SK-N-SH (cell line): ENCODE data around the gene EDARADD.

Experiments
- RAD21 ChIP-seq: IDR thresholded peaks from 2 replicates; pipeline ENCODE4 v1.6.1; 2012; ENCODE audit warnings: mild to moderate bottlenecking, low read length
- TAF1 ChIP-seq: IDR thresholded peaks from 2 replicates; pipeline ENCODE4 v1.6.1; 2012; ENCODE audit warnings: low read depth, mild to moderate bottlenecking, low read length, moderate library complexity, borderline replicate concordance
- TCF12 ChIP-seq: IDR thresholded peaks from 2 replicates; pipeline ENCODE4 v1.4.0; 2012
- TF ChIP-seq, protein P1 (sequence below): fragments of 150-350 bp; IDR thresholded peaks from 2 replicates; pipeline ENCODE4 v1.6.1; 2017; ENCODE audit warnings: antibody characterized with exemption, low read length, low read depth, borderline replicate concordance
- TF ChIP-seq, protein P2 (sequence below): fragments of 200-600 bp; sonication (generic); IDR thresholded peaks from 2 replicates; pipeline ENCODE4 v1.6.1; 2017; ENCODE audit warnings: antibody characterized with exemption, mild to moderate bottlenecking, moderate library complexity

DNA sequence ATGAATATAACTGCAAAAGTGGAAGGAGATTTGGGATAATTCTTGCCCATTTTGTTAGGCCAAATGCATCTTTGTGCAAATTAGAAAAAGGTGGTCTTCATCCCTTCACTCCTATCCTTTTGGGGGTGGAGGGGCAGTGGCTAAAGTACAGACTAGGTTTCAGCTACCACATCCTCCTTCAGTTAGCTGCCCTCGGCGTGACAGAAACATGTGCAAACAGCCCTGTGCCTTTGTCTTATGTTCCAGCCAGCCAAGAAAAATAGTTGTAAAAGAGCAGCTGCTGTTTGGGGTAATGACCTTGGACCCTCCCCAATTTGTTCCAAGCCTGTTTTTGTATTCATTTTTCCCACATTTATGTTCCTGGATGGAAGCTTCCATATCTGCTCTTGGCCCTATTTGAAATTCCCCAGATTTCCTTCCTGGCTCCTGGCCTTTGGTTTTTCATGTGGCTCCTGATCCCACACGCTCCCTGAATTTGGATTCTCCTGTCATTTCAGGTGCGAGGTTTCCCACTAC lies 121.4 kb downstream of the EDARADD start:
- TF ChIP-seq RAD21 (no peak), TCF12 (no peak), TAF1 (no peak)
- TF ChIP-seq, protein P1, sequence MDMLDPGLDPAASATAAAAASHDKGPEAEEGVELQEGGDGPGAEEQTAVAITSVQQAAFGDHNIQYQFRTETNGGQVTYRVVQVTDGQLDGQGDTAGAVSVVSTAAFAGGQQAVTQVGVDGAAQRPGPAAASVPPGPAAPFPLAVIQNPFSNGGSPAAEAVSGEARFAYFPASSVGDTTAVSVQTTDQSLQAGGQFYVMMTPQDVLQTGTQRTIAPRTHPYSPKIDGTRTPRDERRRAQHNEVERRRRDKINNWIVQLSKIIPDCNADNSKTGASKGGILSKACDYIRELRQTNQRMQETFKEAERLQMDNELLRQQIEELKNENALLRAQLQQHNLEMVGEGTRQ, result no peak
- TF ChIP-seq, protein P2, sequence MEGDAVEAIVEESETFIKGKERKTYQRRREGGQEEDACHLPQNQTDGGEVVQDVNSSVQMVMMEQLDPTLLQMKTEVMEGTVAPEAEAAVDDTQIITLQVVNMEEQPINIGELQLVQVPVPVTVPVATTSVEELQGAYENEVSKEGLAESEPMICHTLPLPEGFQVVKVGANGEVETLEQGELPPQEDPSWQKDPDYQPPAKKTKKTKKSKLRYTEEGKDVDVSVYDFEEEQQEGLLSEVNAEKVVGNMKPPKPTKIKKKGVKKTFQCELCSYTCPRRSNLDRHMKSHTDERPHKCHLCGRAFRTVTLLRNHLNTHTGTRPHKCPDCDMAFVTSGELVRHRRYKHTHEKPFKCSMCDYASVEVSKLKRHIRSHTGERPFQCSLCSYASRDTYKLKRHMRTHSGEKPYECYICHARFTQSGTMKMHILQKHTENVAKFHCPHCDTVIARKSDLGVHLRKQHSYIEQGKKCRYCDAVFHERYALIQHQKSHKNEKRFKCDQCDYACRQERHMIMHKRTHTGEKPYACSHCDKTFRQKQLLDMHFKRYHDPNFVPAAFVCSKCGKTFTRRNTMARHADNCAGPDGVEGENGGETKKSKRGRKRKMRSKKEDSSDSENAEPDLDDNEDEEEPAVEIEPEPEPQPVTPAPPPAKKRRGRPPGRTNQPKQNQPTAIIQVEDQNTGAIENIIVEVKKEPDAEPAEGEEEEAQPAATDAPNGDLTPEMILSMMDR, result no peak
